Measurements from ENCODE around the gene NFS1.

GRCh38 chr20:35695245-35695749 is 3.9 kb downstream of the NFS1 start:
- TF ChIP-seq CTCF (conservative IDR thresholded peaks at IDR 0.05; ENCODE audit: low read depth, low read length) (no peak), MAFK (IDR thresholded peaks at IDR 0.05; ENCODE audit: low read depth, low read length) (no peak), FOS (IDR thresholded peaks at IDR 0.05; ENCODE audit: low read depth, low read length) (no peak), POLR2A (IDR thresholded peaks at IDR 0.05; ENCODE audit: low read depth, low read length) (no peak), SMC3 (IDR thresholded peaks at IDR 0.05; ENCODE audit: low read depth, low read length) (no peak), MXI1 (IDR thresholded peaks at IDR 0.05; ENCODE audit: borderline replicate concordance, low read depth, low read length) (no peak), BHLHE40 (IDR thresholded peaks at IDR 0.05; ENCODE audit: low read depth, low read length) (no peak), RAD21 (IDR thresholded peaks at IDR 0.05; ENCODE audit: low read length) (no peak), RCOR1 (IDR thresholded peaks at IDR 0.05; ENCODE audit: insufficient replicate concordance, low read length) (no peak), USF2 (IDR thresholded peaks at IDR 0.05; ENCODE audit: low read depth, low read length) (no peak), MAZ (IDR thresholded peaks at IDR 0.05; ENCODE audit: borderline replicate concordance, low read depth, low read length) (no peak), ELK1 (IDR thresholded peaks at IDR 0.05; ENCODE audit: borderline replicate concordance, low read depth, low read length) (no peak)
